H7 (cell line): ENCODE data around the gene SCUBE1. TPM values are rescaled to one million over a fixed set of nuclear protein-coding genes. Genes with fewer than 3 reads are reported as not detected.
A peak's percentile ranks its signal among the peaks of the same experiment; 100 is the strongest.

ENCODE experiments used
- DNase-seq: peaks from one replicate; pipeline ENCODE4 v3.0.0; 2012
- H3K27me3 ChIP-seq: 2 replicates; pipeline ENCODE4 v1.6.0; 2011; ENCODE audit warnings: mild to moderate bottlenecking, low read length; ENCODE audit not compliant: control insufficient read depth, insufficient read depth
- H3K36me3 ChIP-seq: replicated peaks from 2 replicates; pipeline ENCODE4 v1.5.1; 2011; ENCODE audit warnings: low read length; ENCODE audit not compliant: control insufficient read depth, insufficient read depth
- H3K4me3 ChIP-seq: 2 replicates; pipeline ENCODE4 v1.5.1; 2011; ENCODE audit warnings: low read depth, mild to moderate bottlenecking, control low read depth, low read length, moderate library complexity; ENCODE audit not compliant: insufficient read depth
- total RNA-seq: library from RNA; depleted of rRNA; stranded (reverse); fragments of >200 nt; shearing (Covaris generic); gene quantifications from 2 replicates; pipeline ENCODE4 v1.2.3, GENCODE V29; 2014

Gene SCUBE1
- total RNA-seq, 1 experiment from 2014 or later: 0.45 TPM

- no peaks in the 10 kb centered on the region for H3K27me3 ChIP-seq
- peak; percentile 75 for DNase-seq
- H3K36me3 ChIP-seq: no peaks in the 10 kb centered on the region
- H3K4me3 ChIP-seq: no peak overlapping the region
Observed at GRCh38 chr22:43220625-43221380, 122.4 kb downstream of the SCUBE1 start.

DNA sequence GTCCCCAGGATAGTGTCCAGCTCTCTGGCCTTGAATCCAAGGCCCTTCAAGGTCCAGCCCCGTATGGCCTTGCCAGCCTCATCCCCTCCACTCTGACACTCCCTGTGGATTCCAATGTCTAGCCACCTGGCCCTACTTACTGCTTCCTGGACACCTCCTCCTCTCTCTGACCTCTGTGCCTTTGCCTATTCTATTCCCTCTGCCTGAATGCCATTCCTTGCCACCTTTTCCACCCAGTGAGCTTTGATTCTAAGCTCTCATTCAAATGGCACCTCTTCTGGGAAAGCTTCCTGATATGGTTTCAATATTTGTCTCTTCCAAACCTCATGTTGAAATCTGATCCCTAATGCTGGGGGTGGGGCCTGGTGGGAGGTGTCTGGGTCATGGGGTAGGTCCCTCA lies 124.4 kb downstream of the SCUBE1 start:
- Histone ChIP-seq H3K27me3 (no peaks in the 10 kb centered on the region), H3K36me3 (no peaks in the 10 kb centered on the region), H3K4me3 (no peak overlapping the region)
- DNase-seq: no peak

GRCh38 chr22:43217285-43218030 lies 125.7 kb downstream of the SCUBE1 start:
- H3K36me3 ChIP-seq: no peaks in the 10 kb centered on the region
- no peak overlapping the region for H3K4me3 ChIP-seq
- peak; percentile 88 for DNase-seq
- no peaks in the 10 kb centered on the region for H3K27me3 ChIP-seq

DNA sequence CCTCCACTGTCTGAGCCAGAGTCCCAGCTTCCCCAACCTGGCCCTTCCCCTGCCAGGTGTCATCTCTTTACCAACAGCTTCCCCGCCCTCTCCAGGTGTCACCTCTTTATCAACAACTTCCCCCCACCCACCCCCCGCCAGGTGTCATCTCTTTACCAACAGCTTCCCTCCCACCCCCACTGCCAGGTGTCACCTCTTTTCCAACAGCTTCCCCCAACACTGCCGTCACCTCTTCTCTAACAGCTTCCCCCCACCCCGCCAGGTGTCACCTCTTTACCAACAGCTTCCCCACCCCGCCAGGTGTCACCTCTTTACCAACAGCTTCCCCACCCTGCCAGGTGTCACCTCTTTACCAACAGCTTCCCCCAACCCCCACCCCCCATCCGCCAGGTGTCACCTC lies 126.4 kb downstream of the SCUBE1 start:
- H3K27me3 ChIP-seq: no peaks in the 10 kb centered on the region
- no peaks in the 10 kb centered on the region for H3K36me3 ChIP-seq
- no peak for DNase-seq
- H3K4me3 ChIP-seq: no peak overlapping the region

DNA sequence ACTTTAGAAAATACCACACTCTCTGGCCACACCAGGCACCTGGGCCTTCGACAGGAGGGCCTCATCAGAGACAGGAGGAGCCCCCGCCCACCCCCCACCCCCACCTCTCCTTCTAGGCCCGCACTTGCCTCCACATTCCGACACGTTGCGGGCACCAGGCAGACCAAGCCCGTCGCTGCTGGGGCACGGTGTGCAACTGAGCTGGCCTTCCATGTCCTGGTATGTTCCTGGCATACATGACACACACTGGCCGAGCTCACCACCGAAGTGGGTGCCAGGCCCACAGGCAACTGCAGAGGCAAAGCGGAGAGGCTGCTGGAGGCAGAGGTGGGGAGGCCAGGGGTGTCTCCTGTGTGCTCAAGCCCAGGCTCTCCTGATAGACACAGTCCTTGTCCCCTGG lies 129.2 kb downstream of the SCUBE1 start:
- Histone ChIP-seq H3K4me3 (no peak overlapping the region), H3K27me3 (no peaks in the 10 kb centered on the region), H3K36me3 (no peaks in the 10 kb centered on the region)
- DNase-seq: no peak

DNA sequence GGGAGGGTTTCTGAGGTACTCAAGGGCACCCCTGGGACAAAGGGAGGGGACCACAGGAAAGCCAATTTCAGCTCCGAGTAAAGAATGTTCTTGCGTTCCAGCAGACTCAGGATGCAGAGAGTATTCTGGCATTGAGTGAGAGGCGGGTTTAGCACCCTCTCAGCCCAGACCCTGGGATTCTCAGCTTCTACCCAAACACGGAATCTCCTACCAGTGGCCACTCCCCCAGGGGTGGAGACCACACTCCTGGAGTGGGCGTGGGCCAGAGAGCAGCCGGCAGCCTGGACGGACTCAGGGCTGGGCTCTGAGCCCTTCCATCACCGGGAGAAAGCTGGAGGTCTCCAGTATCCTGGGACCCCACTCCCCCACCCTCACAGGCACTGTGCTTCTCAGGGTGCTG lies 130.1 kb downstream of the SCUBE1 start:
- peak; percentile 90 for DNase-seq

GRCh38 chr22:43212434-43212952 lies 130.7 kb downstream of the SCUBE1 start:
- no peak for DNase-seq
- no peaks in the 10 kb centered on the region for H3K27me3 ChIP-seq

More for the DNA sequence above, 130.1 kb downstream of the SCUBE1 start:
- no peaks in the 10 kb centered on the region for H3K27me3 ChIP-seq
- no peaks in the 10 kb centered on the region for H3K36me3 ChIP-seq
- no peak overlapping the region for H3K4me3 ChIP-seq

GRCh38 chr22:43211941-43212433 lies 131.2 kb downstream of the SCUBE1 start:
- DNase-seq: no peak
- Histone ChIP-seq H3K27me3 (no peaks in the 10 kb centered on the region), H3K4me3 (no peak overlapping the region), H3K36me3 (no peaks in the 10 kb centered on the region)

More at GRCh38 chr22:43212434-43212952, 130.7 kb downstream of the SCUBE1 start:
- H3K36me3 ChIP-seq: no peaks in the 10 kb centered on the region
- H3K4me3 ChIP-seq: no peak overlapping the region

- Histone ChIP-seq H3K36me3 (no peaks in the 10 kb centered on the region), H3K27me3 (no peaks in the 10 kb centered on the region), H3K4me3 (no peak overlapping the region)
- DNase-seq: no peak
Observed at GRCh38 chr22:43210631-43211515, 132.3 kb downstream of the SCUBE1 start.

GRCh38 chr22:43209971-43210370 lies 133.2 kb downstream of the SCUBE1 start:
- Histone ChIP-seq H3K36me3 (no peaks in the 10 kb centered on the region), H3K27me3 (no peaks in the 10 kb centered on the region), H3K4me3 (no peak overlapping the region)
- no peak for DNase-seq

DNA sequence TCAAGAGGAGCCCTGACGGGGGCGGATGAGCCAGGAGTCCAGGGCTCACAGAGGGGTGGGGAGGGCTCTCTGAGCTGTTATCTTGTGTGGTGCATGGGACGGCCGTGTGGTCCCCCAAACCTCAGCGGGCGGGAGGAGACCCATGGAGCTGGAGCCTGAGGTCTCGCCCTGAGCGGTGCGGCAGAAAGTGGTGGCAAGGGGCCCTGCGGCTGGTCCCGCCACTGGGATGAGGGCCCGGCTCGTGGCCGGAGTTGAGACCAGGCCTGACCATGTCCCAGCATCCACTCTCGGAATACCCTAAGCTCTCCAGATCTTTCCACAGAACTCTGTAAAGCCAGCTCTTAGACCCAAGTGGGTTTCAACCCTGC lies 133.7 kb downstream of the SCUBE1 start:
- no peaks in the 10 kb centered on the region for H3K36me3 ChIP-seq
- H3K27me3 ChIP-seq: no peaks in the 10 kb centered on the region
- no peak for DNase-seq
- H3K4me3 ChIP-seq: no peak overlapping the region

- no peak for DNase-seq
- no peaks in the 10 kb centered on the region for H3K36me3 ChIP-seq
- no peak overlapping the region for H3K4me3 ChIP-seq
- H3K27me3 ChIP-seq: no peaks in the 10 kb centered on the region
Observed at GRCh38 chr22:43208703-43209522, 134.3 kb downstream of the SCUBE1 start.

GRCh38 chr22:43207849-43208702 lies 135.1 kb downstream of the SCUBE1 start:
- H3K36me3 ChIP-seq: no peaks in the 10 kb centered on the region
- H3K27me3 ChIP-seq: no peaks in the 10 kb centered on the region
- DNase-seq: no peak
- H3K4me3 ChIP-seq: no peak overlapping the region
